ENCODE results near the gene SIPA1L3.

DNA sequence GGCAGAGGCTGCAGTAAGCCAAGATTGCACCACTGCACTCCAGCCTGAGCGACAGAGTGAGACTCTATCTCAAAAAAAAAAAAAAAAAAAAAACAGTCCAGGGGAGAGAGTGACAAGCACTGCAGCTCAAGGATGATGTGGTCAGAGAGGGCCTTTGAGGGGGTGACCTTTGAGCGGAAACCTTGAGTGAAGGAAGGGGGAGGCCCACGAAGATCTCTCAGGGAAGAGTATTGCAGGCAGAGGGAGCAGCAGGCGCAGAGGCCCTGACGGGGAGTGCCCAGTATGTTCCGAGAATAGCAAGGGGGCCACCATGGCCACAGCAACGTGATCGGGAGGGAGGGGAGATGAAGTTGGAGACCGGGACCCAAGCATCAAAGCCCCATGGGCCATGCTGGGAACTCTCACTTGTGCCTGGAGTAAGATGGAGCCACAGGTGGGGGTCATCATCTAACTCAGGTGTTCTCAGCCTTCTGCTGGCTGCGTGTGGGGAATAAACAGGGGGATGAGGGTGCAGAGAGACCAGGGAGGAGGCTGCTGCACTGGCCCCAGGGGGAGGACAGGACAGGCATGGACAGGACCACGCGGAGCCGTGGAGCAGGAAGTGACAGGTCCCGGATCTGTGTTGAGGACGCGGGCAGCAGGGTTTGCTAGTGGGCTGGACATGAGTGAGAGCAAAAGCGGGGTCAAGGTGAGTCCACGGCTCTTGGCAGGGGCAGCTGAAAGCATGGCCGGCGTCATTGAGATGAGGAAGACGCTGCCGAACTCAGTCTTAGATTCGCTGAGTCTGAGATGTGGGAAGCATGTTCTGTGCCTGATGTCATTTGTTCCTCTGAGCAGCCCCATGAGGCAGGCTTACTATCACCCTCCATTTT is 256.6 kb downstream of the SIPA1L3 start:
- TF ChIP-seq EP300 (conservative IDR thresholded peaks at IDR 0.05; ENCODE audit: poor library complexity, severe bottlenecking): no peak
- TF ChIP-seq TAF1 (IDR thresholded peaks at IDR 0.05; ENCODE audit: low read depth): no peak
- TF ChIP-seq SMC3 (conservative IDR thresholded peaks at IDR 0.05; ENCODE audit: poor library complexity): no peak

Data from neural cell (in vitro differentiated cells).